Stomach smooth muscle (tissue), 2 donors: ENCODE data around the gene HS3ST5.
"Not testable (repeated sequence)": the region's sequence is repeated elsewhere in the genome, so short reads cannot be mapped to it uniquely, and the experiment has no call there.

Source experiments
- H3K27ac ChIP-seq: one replicate; pipeline ENCODE4 v1.7.0; 2013; ENCODE audit warnings: mild to moderate bottlenecking, low read length, inconsistent platforms
- H3K27me3 ChIP-seq, 2 donors: one replicate each; pipeline ENCODE4 v1.7.0; 2013; ENCODE audit warnings: low read length in 2 of 2; ENCODE audit not compliant: insufficient read depth in 2 of 2, control insufficient read depth in 1 of 2
- H3K36me3 ChIP-seq, 2 donors: one replicate each; pipeline ENCODE4 v1.7.0; 2013; ENCODE audit warnings: low read length in 2 of 2; ENCODE audit not compliant: control insufficient read depth in 2 of 2, insufficient read depth in 2 of 2
- H3K4me1 ChIP-seq: one replicate; pipeline ENCODE4 v1.7.0; 2013; ENCODE audit warnings: low read length; ENCODE audit not compliant: control insufficient read depth, insufficient read depth
- H3K4me3 ChIP-seq, 2 donors: one replicate each; pipeline ENCODE4 v1.7.0; 2013; ENCODE audit warnings: low read length in 2 of 2
- H3K9ac ChIP-seq, 2 donors: one replicate each; pipeline ENCODE4 v1.7.0; 2013; ENCODE audit warnings: low read length in 2 of 2, mild to moderate bottlenecking in 1 of 2
- H3K9me3 ChIP-seq, 2 donors: one replicate each; pipeline ENCODE4 v1.7.0; 2013; ENCODE audit warnings: low read length in 2 of 2; ENCODE audit not compliant: control insufficient read depth in 2 of 2
- donor health status: healthy.
- donor health status: Pancreatic carcinoma.

HS3ST5 gene

GRCh38 chr6:114052141-114052540 lies 290.7 kb downstream of the HS3ST5 start:
- no peak overlapping the region for H3K9ac ChIP-seq
- no peak overlapping the region for H3K4me3 ChIP-seq
- peaks cover 0 to 4% of the 10 kb centered on the region in 2 donors for H3K9me3 ChIP-seq
- no peak overlapping the region for H3K27ac ChIP-seq
- no peaks in the 10 kb centered on the region for H3K36me3 ChIP-seq
- H3K27me3 ChIP-seq: no peaks in the 10 kb centered on the region
- no peaks in the 10 kb centered on the region for H3K4me1 ChIP-seq

- H3K4me3 ChIP-seq: no peak overlapping the region
- H3K4me1 ChIP-seq: no peaks in the 10 kb centered on the region
- no peaks in the 10 kb centered on the region for H3K36me3 ChIP-seq
- no peak overlapping the region for H3K27ac ChIP-seq
- no peaks in the 10 kb centered on the region for H3K27me3 ChIP-seq
- peaks cover 0 to 4% of the 10 kb centered on the region in 2 donors for H3K9me3 ChIP-seq
- no peak overlapping the region for H3K9ac ChIP-seq
Observed at GRCh38 chr6:114051031-114051430, 291.8 kb downstream of the HS3ST5 start.

GRCh38 chr6:114049367-114049966 lies 293.4 kb downstream of the HS3ST5 start:
- H3K4me3 ChIP-seq: no peak overlapping the region
- no peaks in the 10 kb centered on the region for H3K27me3 ChIP-seq
- no peaks in the 10 kb centered on the region for H3K4me1 ChIP-seq
- no peak overlapping the region for H3K27ac ChIP-seq
- H3K9ac ChIP-seq: no peak overlapping the region
- peaks cover 0 to 4% of the 10 kb centered on the region in 2 donors for H3K9me3 ChIP-seq
- H3K36me3 ChIP-seq: no peaks in the 10 kb centered on the region

GRCh38 chr6:114044566-114044965 lies 298.3 kb downstream of the HS3ST5 start:
- H3K27ac ChIP-seq, H3K4me3 ChIP-seq, H3K27me3 ChIP-seq, H3K9me3 ChIP-seq, H3K36me3 ChIP-seq, H3K9ac ChIP-seq, H3K4me1 ChIP-seq: not testable (repeated sequence)

- Histone ChIP-seq H3K27ac (no peak overlapping the region), H3K9me3 (no peaks in the 10 kb centered on the region), H3K4me1 (no peaks in the 10 kb centered on the region), H3K9ac (no peak overlapping the region), H3K27me3 (no peaks in the 10 kb centered on the region), H3K4me3 (no peak overlapping the region), H3K36me3 (no peaks in the 10 kb centered on the region)
Observed at GRCh38 chr6:114042267-114043016, 300.4 kb downstream of the HS3ST5 start.

- no peaks in the 10 kb centered on the region for H3K9me3 ChIP-seq
- no peak overlapping the region for H3K9ac ChIP-seq
- H3K36me3 ChIP-seq: no peaks in the 10 kb centered on the region
- H3K4me1 ChIP-seq: no peaks in the 10 kb centered on the region
- no peaks in the 10 kb centered on the region for H3K27me3 ChIP-seq
- H3K4me3 ChIP-seq: no peak overlapping the region
- no peak overlapping the region for H3K27ac ChIP-seq
Observed at GRCh38 chr6:114040871-114041270, 302.0 kb downstream of the HS3ST5 start.

- Histone ChIP-seq H3K9me3 (no peaks in the 10 kb centered on the region), H3K4me1 (no peaks in the 10 kb centered on the region), H3K27ac (no peak overlapping the region), H3K9ac (no peak overlapping the region), H3K36me3 (no peaks in the 10 kb centered on the region), H3K27me3 (no peaks in the 10 kb centered on the region), H3K4me3 (no peak overlapping the region)
Observed at GRCh38 chr6:114039841-114040240, 303.0 kb downstream of the HS3ST5 start.

- no peaks in the 10 kb centered on the region for H3K27me3 ChIP-seq
- no peak overlapping the region for H3K27ac ChIP-seq
- H3K9me3 ChIP-seq: no peaks in the 10 kb centered on the region
- H3K4me3 ChIP-seq: no peak overlapping the region
- H3K9ac ChIP-seq: no peak overlapping the region
- no peaks in the 10 kb centered on the region for H3K36me3 ChIP-seq
- no peaks in the 10 kb centered on the region for H3K4me1 ChIP-seq
Observed at GRCh38 chr6:114033606-114034005, 309.2 kb downstream of the HS3ST5 start.

- no peak overlapping the region for H3K4me3 ChIP-seq
- no peak overlapping the region for H3K9ac ChIP-seq
- H3K9me3 ChIP-seq: no peaks in the 10 kb centered on the region
- H3K27ac ChIP-seq: no peak overlapping the region
- no peaks in the 10 kb centered on the region for H3K27me3 ChIP-seq
- H3K36me3 ChIP-seq: no peaks in the 10 kb centered on the region
- H3K4me1 ChIP-seq: no peaks in the 10 kb centered on the region
Observed at GRCh38 chr6:114032721-114033120, 310.1 kb downstream of the HS3ST5 start.

GRCh38 chr6:114030767-114031166 lies 312.1 kb downstream of the HS3ST5 start:
- Histone ChIP-seq H3K4me3 (no peak overlapping the region), H3K9ac (no peak overlapping the region), H3K4me1 (no peaks in the 10 kb centered on the region), H3K9me3 (no peaks in the 10 kb centered on the region), H3K27me3 (no peaks in the 10 kb centered on the region), H3K36me3 (no peaks in the 10 kb centered on the region), H3K27ac (no peak overlapping the region)

- Histone ChIP-seq H3K4me1 (no peaks in the 10 kb centered on the region), H3K4me3 (no peak overlapping the region), H3K27ac (no peak overlapping the region), H3K36me3 (no peaks in the 10 kb centered on the region), H3K27me3 (no peaks in the 10 kb centered on the region), H3K9ac (no peak overlapping the region), H3K9me3 (no peaks in the 10 kb centered on the region)
Observed at GRCh38 chr6:114024746-114025145, 318.1 kb downstream of the HS3ST5 start.
